Fibroblast of villous mesenchyme (primary cell): Measurements from ENCODE around the gene ZNF521. TPM values are rescaled to one million over a fixed set of nuclear protein-coding genes. Genes with fewer than 3 reads are reported as not detected.

Experiments used
- DNase-seq: peaks from one replicate; pipeline ENCODE4 v3.0.0-alpha.2; 2010; ENCODE audit warnings: low read depth
- H3K4me3 ChIP-seq: 2 replicates; pipeline ENCODE4 v1.5.1; 2011; ENCODE audit warnings: low read depth, mild to moderate bottlenecking, low read length
- CTCF ChIP-seq: IDR thresholded peaks from 2 replicates; pipeline ENCODE4 v1.5.1; 2012; ENCODE audit warnings: low read depth, mild to moderate bottlenecking, low read length; ENCODE audit not compliant: insufficient read depth
- total RNA-seq: library from RNA; depleted of rRNA; stranded (reverse); fragments of >200 nt; gene quantifications from 2 replicates; pipeline ENCODE4 v1.2.3, GENCODE V29; 2012

ZNF521 gene
- total RNA-seq, 1 donor = 4.7 TPM

DNA sequence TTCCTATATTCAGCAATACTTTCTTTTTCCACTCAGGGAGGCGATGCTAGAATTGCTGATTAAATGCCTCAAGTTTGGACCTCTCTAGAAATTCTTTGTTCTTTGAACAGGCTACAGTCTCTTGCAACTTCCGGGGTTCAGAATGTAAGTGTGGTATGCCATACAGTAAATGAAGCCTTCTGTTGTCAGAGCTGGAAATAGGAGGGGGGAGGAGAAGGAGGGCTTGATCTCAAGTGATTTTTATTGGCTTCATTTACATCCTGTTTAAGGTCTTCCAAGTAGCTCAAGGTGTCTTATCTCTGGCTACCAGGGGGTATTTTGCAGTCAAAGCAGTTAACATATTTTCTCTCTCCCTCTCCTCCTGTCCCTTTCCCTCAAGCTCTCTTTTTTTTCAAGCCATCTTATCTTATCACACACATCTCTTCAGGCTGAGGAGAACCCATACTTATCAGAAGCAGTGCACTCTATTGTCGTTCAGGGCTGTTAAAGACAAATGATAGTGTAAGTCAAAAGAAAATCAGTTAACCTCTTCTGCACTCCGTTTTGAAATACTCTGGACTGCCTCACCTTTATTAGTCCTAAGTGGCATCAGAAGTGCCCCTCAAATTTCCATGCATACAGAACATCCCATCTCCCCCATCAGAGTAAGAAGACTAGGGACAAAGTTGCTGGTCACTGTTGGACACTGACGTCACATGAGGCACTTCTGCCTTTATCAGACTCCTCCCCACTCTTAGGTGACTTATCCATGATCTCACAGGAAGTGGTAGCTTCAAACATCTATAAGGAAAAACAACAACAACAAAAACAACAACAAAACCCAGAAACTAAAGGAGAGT, 112.2 kb downstream of the ZNF521 start:
- no peak for TF ChIP-seq CTCF
- DNase-seq = no peak
- H3K4me3 ChIP-seq = no peak overlapping the region

GRCh38 chr18:25239151-25239550, 112.8 kb downstream of the ZNF521 start:
- DNase-seq = no peak
- no peak overlapping the region for H3K4me3 ChIP-seq
- no peak for TF ChIP-seq CTCF

DNA sequence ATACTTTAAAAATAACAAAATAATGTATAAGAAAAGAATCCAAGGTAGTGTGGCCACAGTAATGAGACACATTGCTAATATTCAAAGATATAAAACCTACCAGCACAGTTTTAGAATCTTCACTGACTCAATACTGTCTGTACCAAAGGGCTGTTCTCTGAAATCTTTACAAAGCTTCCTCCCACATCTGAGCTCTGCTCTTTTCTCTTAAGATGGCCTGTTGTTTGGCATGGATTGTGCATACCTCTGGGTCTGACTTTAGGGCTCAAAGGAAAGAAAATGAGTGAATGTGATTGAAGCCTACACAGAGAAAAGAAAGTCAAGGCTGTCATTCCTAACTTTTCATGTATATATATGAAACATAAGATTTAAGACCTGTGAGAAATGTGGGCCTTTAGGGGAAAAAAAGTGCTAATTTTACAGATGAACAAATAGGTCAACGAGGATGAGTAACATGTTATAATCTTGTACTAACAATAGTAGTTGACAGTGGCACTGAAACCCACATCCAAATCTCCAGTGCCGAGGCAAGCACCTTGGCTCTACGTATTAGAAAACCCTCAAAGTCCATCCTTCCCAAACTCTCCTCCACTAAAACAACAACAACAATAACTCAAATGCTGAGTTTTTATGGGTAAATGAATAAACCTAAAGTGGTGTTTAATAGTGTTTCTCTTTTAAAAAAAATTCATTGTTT, 114.2 kb downstream of the ZNF521 start:
- no peak for DNase-seq
- TF ChIP-seq CTCF = no peak
- H3K4me3 ChIP-seq = no peak overlapping the region

DNA sequence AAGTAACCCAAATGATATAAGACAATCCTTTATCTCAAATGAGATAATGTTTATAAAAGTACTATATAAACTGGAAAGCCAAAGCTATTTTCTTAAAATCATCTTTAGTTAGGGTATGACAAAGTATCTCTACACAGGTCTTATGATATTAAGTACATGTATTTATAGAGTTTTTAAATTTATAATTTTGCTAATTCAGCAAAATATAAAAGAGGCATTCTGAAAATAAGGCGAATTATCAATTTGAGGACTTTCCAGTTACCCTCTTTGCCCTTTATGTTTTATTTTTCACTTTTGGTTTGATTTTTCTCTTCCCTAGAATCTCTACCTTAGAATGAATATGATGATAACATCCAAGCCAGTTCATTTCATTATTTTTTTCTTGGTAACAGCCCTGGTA, 115.2 kb downstream of the ZNF521 start:
- TF ChIP-seq CTCF = no peak
- DNase-seq = no peak
- no peak overlapping the region for H3K4me3 ChIP-seq

- DNase-seq = no peak
- H3K4me3 ChIP-seq = no peak overlapping the region
- TF ChIP-seq CTCF = no peak
Observed at GRCh38 chr18:25235401-25236042, 116.4 kb downstream of the ZNF521 start.

GRCh38 chr18:25234740-25235345, 117.1 kb downstream of the ZNF521 start:
- no peak for TF ChIP-seq CTCF
- DNase-seq = no peak

More at GRCh38 chr18:25234740-25235345, 117.1 kb downstream of the ZNF521 start:
- no peak overlapping the region for H3K4me3 ChIP-seq
